Raji (cell line): ENCODE measurements around the gene PPFIBP1.

Experiments
- POLR2A ChIP-seq: IDR thresholded peaks from 2 replicates; pipeline ENCODE4 v1.6.1; 2011; ENCODE audit warnings: low read depth, low read length, control low read depth; ENCODE audit not compliant: insufficient read depth

Gene PPFIBP1

GRCh38 chr12:27566626-27567025 is 42.6 kb downstream of the PPFIBP1 start:
- TF ChIP-seq POLR2A, result no peak

GRCh38 chr12:27571463-27571862 is 47.5 kb downstream of the PPFIBP1 start:
- TF ChIP-seq POLR2A, result no peak

- no peak for TF ChIP-seq POLR2A
These were observed 48.7 kb downstream of the PPFIBP1 start for GRCh38 chr12:27572486-27573255.

- no peak for TF ChIP-seq POLR2A
These were observed 50.0 kb downstream of the PPFIBP1 start for GRCh38 chr12:27573972-27574371.

- TF ChIP-seq POLR2A, result no peak
These were observed 51.2 kb downstream of the PPFIBP1 start for GRCh38 chr12:27575090-27575761.

DNA sequence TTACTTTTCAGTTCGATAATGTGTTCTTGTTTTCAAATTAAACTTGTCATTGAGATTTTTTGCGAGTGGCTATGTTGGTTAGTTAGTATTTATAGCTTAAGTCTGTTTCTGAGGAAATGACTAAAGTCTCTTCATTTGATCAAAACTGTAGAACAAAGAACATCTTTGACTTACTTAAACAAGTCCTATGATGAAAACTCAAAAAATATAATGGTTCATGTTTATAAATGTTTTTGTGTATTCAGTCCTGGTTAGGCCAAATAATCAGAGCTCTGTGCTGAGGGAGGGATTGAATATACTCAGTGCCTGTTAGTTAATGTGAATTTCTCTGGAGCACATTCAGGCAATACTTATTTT is 51.7 kb downstream of the PPFIBP1 start:
- no peak for TF ChIP-seq POLR2A

- TF ChIP-seq POLR2A, result no peak
These were observed 52.8 kb downstream of the PPFIBP1 start for GRCh38 chr12:27576667-27577347.

GRCh38 chr12:27577688-27578087 is 53.7 kb downstream of the PPFIBP1 start:
- TF ChIP-seq POLR2A, result no peak

DNA sequence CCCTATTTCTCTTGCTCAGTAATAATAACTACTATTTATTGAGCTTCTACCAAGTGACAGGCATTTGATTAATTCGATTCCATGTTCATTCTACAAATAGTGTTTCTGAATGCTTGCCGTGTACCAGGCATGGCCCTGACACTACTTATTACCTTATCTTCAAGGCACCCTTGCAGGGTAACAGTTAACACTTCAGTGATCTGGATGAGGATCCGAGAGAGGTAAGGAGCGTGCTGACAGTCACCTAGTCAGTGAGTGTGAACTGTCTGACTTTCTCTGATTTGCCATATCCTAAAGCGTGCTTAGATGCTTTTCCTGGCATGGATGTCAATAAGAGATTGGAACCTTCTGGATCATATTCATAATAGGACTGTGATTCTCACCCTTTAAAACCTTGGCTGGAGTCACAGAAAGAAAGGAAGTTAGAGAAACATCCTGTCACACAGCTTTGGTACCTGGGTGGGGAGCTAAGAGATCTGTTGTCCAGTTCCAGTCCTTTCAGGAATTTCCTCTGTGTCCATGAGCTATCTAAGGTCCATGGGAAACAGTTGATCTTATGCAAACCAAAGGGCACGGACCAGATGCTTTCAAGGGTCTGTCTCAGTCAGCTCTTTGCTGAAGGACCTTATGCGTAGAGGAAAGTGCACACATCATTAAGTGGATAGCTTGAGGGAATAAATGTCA is 54.8 kb downstream of the PPFIBP1 start:
- no peak for TF ChIP-seq POLR2A

DNA sequence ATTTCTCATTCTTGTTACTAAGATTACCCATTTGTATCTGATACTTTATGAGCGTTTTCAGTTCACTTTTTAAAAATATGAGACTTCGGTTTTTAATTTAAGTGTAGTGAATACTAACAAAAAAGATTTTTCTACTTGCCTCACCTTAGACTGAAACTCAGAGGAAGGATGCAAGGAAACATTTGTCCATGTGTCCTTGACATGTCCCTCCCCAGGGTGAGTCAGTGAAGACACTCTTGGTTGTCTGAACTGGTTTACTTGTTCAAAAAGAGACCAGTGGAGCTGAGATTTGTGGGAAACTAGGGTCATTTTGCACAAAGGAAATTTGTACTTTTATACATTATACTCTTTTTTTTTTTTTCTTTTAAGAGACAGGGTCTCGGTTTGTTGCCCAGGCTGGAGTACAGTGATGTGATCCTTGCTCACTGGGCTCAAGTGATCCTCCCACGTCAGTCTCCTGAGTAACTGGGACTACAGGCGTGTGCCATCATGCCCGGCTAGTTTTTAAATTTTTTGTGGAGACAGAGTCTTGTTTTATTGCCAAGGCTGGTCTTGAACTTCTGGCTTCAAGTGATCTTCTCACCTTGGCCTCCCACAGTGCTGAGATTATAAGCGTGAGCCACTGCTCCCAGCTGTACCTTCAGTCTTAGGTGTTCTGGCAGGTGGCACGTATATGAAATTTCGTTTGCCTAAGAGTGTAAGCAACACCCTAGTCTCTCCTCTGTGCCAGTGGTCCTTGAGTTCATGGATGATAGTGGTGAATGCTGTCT is 56.7 kb downstream of the PPFIBP1 start:
- no peak for TF ChIP-seq POLR2A

DNA sequence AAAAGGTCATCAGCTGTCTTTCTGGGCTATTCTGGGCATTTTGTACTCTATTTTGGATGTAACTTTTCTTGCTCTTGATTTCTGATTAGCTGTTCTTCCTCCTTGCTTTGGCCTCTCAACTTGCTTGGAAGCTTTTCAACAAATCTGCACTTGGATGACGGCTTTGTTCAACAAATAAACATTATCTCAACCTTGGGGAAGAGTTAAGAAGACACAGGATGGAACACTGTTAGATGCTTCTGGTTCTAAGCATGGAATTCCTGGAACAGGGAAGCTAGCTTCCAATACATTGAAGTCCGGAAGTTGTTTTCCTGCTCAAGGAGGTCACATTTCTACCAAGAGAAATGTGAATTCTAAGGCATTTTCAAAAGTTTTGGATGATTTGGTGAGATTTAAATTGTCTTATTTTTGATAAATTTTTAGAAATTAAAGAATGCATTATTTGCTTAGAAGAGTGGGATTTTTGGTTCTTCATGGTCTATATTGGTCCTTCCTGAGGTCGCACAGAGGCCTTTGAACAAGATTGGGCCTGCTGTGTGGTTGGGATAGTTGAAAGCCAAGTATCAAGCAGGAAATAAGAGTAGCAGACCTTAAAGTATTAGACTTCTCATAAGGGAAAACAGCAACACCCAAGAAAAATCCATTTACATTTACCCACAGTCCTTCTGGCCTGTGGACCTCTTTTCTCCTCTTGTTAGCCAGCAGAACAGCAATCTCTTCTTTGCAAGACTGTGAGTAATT is 59.2 kb downstream of the PPFIBP1 start:
- no peak for TF ChIP-seq POLR2A

DNA sequence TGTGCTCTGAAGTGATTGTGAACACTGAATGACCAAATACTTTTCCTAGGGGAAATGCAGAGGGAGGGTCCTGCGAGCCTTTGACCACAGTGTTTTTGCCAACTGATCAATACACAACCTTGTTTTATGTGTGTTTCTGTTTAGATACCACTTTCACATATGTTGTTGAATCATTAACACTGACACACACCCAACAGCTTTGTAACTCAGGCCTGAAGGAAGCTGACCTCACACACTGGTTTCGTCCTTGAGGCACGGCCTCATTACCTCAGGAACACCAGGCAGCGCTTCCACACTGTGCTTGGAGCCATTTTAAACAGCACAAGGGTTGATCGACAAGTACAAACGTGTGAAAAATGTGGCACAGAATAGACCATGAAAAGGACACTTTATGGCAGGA is 60.0 kb downstream of the PPFIBP1 start:
- TF ChIP-seq POLR2A, result no peak

DNA sequence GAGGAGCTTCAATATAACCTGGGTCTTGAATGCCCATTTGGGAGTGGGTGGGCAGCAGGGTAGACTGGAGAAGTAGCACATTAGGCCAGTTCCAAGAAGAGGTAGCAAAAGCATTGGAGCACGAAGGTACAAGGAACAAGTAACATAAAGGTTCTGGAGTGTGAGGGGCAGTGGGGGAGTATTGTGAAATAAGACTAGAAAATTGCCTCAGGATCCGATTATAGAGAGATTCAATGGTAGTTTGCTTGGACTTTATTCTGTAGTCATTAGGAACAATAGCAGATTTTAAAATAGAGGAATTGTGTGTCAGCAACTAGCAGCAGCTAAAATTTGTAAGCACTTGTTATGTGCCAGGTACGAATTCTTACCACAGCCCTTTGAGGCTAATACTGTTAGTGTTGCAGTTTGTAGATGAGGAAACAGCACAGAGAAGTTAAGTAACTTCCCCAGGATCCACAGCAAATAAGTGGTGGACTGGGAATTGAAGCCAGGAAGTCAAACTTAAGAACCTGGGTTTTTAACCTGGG is 61.8 kb downstream of the PPFIBP1 start:
- no peak for TF ChIP-seq POLR2A

DNA sequence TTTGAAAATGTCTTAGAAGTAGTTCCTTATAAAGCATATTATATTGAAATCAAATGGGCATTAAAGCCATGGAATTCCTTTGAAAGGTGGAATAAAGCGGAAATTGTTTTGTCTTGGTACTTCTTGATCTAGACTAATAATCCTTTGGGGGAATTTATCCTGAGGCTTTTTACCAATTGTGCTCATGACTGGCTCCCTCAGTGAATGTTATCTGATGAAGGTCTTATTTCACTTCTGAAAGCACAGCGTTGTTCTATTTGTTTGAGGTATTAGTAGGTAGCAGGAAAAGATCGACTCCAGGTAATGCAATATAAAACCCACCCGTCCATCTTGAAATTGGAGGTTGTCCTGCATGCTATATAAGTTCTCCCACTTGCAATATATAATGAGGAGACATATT is 64.8 kb downstream of the PPFIBP1 start:
- TF ChIP-seq POLR2A, result no peak
